Upper lobe of left lung (tissue), 6 donors: Measurements from ENCODE around the gene KRTAP10-8. TPM values are rescaled to one million over a fixed set of nuclear protein-coding genes. Genes with fewer than 3 reads are reported as not detected.
"Not testable (repeated sequence)": the region's sequence is repeated elsewhere in the genome, so short reads cannot be mapped to it uniquely, and the experiment has no call there.

Experiments used
- ATAC-seq, 2 donors: fragments of 200-7000 bp; cut with Tn5 transposase; one replicate each; pipeline ENCODE4 v1.9.1; 2022; ENCODE audit warnings: mild to moderate bottlenecking in 2 of 2, moderate library complexity in 2 of 2; ENCODE audit not compliant: low FRiP score in 2 of 2
- DNase-seq, 2 donors: peaks; one replicate each; pipeline ENCODE4 v3.0.0-alpha.2; 2019 to 2020
- H3K27ac ChIP-seq, 4 donors: fragments of 200-600 bp; sonication (generic); one replicate each; pipeline ENCODE4 v1.5.1; 2016 to 2019
- H3K27me3 ChIP-seq, 4 donors: fragments of 200-600 bp; sonication (generic); one replicate each; pipeline ENCODE4 v1.5.1; 2017 to 2019
- H3K36me3 ChIP-seq, 4 donors: fragments of 200-600 bp; sonication (generic); one replicate each; pipeline ENCODE4 v1.5.1; 2016 to 2019
- H3K4me1 ChIP-seq, 4 donors: fragments of 200-600 bp; sonication (generic); one replicate each; pipeline ENCODE4 v1.5.1; 2018 to 2019
- H3K4me3 ChIP-seq, 4 donors: fragments of 200-600 bp; sonication (generic); one replicate each; pipeline ENCODE4 v1.5.1; 2017 to 2019; ENCODE audit warnings: mild to moderate bottlenecking in 2 of 4, moderate library complexity in 1 of 4
- H3K9me3 ChIP-seq, 4 donors: fragments of 200-600 bp; sonication (generic); one replicate each; pipeline ENCODE4 v1.5.1; 2018 to 2019
- EP300 ChIP-seq, 4 donors: sonication (generic); formaldehyde crosslinking; IDR thresholded peaks; one replicate each; pipeline ENCODE4 v1.5.1; 2017; ENCODE audit warnings: antibody characterized with exemption in 4 of 4, control low read depth in 2 of 4
- POLR2A ChIP-seq, 4 donors: fragments of 450-650 bp; IDR thresholded peaks; one replicate each; pipeline ENCODE4 v1.5.1; 2016 to 2017; ENCODE audit warnings: antibody characterized with exemption in 4 of 4, mild to moderate bottlenecking in 2 of 4
- POLR2AphosphoS5 ChIP-seq, 2 donors: sonication (generic); formaldehyde crosslinking; IDR thresholded peaks; one replicate each; pipeline ENCODE4 v1.5.1; 2017; ENCODE audit warnings: antibody characterized with exemption in 2 of 2
- WGBS, 2 donors: methylation state at CpG; one replicate each; pipeline ENCODE4 v1.1.5; 2017 to 2018; 5-methylcytosine and 5-hydroxymethylcytosine counted together
- total RNA-seq, 6 donors: library from RNA; depleted of rRNA in 4 of 6; stranded (reverse); fragments of >200 nt in 4 of 6; gene quantifications; one replicate each; pipeline versions ENCODE4 v1.1.0 to v1.2.1, GENCODE V29; 2016 to 2021
- TF ChIP-seq, protein P1 (sequence below), 6 experiments: fragments of 450-650 bp in 4 of 6; fragments of 200-600 bp in 2 of 6; sonication (generic) in 2 of 6; IDR thresholded peaks; one replicate each; pipeline ENCODE4 v1.5.1; 2016 to 2019; ENCODE audit warnings: antibody characterized with exemption in 6 of 6
- donor health status: DM: no; HTN: no; CAD: no; lungs with moderate emphysema.
- donor health status: DM: no; HTN: yes; CAD: no; lungs with severe emphysema.

KRTAP10-8 gene
- total RNA-seq, 6 donors from 2014 or later, result not detected

- Histone ChIP-seq H3K27me3 (peaks cover 0 to 5% (median 0%) of the 10 kb centered on the region in 4 donors), H3K27ac (no peak overlapping the region), H3K4me1 (no peaks in the 10 kb centered on the region), H3K36me3 (no peaks in the 10 kb centered on the region), H3K9me3 (no peaks in the 10 kb centered on the region), H3K4me3 (no peak overlapping the region)
- ATAC-seq (no peak), DNase-seq (no peak)
- TF ChIP-seq POLR2A (IDR thresholded peaks at IDR 0.05) (no peak), POLR2AphosphoS5 (IDR thresholded peaks at IDR 0.05) (no peak), EP300 (IDR thresholded peaks at IDR 0.05) (no peak)
- TF ChIP-seq, protein P1, sequence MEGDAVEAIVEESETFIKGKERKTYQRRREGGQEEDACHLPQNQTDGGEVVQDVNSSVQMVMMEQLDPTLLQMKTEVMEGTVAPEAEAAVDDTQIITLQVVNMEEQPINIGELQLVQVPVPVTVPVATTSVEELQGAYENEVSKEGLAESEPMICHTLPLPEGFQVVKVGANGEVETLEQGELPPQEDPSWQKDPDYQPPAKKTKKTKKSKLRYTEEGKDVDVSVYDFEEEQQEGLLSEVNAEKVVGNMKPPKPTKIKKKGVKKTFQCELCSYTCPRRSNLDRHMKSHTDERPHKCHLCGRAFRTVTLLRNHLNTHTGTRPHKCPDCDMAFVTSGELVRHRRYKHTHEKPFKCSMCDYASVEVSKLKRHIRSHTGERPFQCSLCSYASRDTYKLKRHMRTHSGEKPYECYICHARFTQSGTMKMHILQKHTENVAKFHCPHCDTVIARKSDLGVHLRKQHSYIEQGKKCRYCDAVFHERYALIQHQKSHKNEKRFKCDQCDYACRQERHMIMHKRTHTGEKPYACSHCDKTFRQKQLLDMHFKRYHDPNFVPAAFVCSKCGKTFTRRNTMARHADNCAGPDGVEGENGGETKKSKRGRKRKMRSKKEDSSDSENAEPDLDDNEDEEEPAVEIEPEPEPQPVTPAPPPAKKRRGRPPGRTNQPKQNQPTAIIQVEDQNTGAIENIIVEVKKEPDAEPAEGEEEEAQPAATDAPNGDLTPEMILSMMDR (IDR thresholded peaks at IDR 0.05), result no peak
- 83 to 85% methylated on average over 11 to 21 of the region's 24 CpGs for WGBS, 2 donors
These were observed 22.1 kb upstream of the KRTAP10-8 start for GRCh38 chr21:44589586-44590305.

DNA sequence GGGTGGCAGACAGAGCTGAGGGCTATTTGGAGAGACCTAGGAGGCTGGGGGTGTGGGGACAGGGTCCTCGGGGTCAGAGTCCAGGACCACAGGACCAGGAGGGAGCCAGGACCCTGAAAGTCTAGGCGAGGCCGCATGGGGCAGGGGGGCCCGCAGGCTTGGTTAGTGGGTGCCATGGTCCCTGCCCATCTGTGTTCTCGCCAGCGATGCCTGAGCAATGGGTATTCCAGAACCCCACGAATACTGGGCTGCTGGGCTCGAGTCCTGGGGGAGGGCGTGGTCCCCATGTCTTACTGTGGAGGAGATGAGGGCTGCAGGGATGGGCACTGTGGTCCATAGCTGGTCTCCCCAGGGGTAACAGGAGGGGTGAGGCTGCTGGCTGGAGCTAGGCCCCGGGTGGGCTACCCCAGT, 21.6 kb upstream of the KRTAP10-8 start:
- peak in 1 of 2 donors; percentile 67 for ATAC-seq
- H3K36me3 ChIP-seq, result no peaks in the 10 kb centered on the region

DNA sequence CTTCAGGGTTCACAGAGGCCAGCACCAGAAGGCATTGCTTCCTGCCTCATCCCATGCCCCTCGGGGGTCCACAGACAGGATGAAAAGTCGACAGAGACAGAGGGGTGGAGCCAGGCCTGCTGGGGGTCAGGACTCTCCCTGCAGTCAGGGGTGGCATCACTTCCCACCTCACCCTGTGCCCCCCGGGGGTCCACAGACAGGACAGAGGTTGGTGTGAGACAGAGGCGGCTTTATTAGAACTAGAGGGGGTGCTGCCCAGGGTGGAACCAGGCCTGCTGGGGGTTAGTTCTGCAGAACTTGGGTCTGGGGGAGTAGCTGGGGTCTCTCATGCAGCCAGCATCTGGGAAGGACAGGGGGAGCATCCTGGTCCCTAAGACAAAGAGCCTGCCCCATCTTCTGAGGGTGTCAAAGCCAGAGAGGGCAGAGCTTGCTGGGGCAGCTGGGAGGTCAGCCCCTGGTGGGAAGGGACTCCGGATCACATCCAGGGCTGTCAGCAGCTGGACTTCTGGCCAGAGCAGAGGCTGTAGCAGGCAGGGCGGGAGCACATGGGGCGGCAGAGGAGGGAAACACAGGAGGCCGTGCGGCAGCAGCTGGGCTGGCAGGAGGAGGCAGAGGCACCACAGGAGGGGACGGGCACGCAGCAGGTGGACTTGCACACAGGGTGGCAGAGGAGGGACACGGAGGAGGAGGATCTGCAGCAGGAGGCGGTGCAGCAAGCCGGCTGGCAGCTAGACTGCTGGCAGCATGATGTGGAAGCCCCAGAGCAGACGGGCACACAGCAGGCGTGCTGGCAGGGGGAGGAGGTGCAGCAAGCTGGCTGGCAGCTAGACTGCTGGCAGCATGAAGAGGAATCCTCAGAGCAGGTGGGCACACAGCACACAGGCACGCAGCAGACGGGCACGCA, 20.7 kb upstream of the KRTAP10-8 start:
- not testable (repeated sequence) for H3K27me3 ChIP-seq, H3K4me1 ChIP-seq, H3K4me3 ChIP-seq, H3K27ac ChIP-seq, H3K9me3 ChIP-seq, H3K36me3 ChIP-seq
- DNase-seq (peak in 1 of 2 donors; percentile 77), ATAC-seq (peak in 1 of 2 donors; percentile 10)
- WGBS, 2 donors, result 61 to 82% methylated on average over 15 to 16 of the region's 19 CpGs

More for the DNA sequence above, 21.6 kb upstream of the KRTAP10-8 start:
- TF ChIP-seq POLR2A (IDR thresholded peaks at IDR 0.05), result no peak
- TF ChIP-seq POLR2AphosphoS5 (IDR thresholded peaks at IDR 0.05), result no peak
- no peak for TF ChIP-seq EP300 (IDR thresholded peaks at IDR 0.05)
- TF ChIP-seq, protein P1 (IDR thresholded peaks at IDR 0.05), result no peak
- Histone ChIP-seq H3K4me1 (no peaks in the 10 kb centered on the region), H3K27ac (no peak overlapping the region), H3K27me3 (peaks cover 0 to 5% (median 0%) of the 10 kb centered on the region in 4 donors), H3K9me3 (no peaks in the 10 kb centered on the region), H3K4me3 (no peak overlapping the region)
- no peak for DNase-seq
- WGBS, 2 donors, result 85 to 100% methylated on average over 1 to 10 of the region's 10 CpGs

DNA sequence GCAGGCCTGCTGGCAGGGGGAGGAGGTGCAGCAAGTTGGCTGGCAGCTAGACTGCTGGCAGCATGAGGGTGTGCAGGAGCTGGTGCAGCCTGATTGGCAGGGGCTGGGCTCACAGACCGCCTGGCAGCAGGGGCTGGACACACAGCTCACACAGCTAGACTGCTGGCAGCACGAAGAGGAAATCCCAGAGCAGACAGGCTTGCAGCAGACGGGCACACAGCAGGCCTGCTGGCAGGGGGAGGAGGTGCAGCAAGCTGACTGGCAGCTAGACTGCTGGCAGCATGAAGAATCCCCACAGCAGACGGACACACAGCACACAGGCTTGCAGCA, 20.1 kb upstream of the KRTAP10-8 start:
- ATAC-seq, H3K27ac ChIP-seq, DNase-seq, H3K4me3 ChIP-seq, H3K4me1 ChIP-seq, H3K36me3 ChIP-seq, H3K9me3 ChIP-seq, H3K27me3 ChIP-seq: not testable (repeated sequence)
- 78% methylated on average over 2 of the region's 4 CpGs; no CpG with 5 or more reads in 1 of the 2 donors for WGBS, 2 donors

- DNase-seq, result peak in 1 of 2 donors; percentile 62
- H3K27ac ChIP-seq, result no peak within 1 kb of the TSS
- no peaks in the 10 kb centered on the region for H3K36me3 ChIP-seq
- peaks cover 0 to 5% (median 0%) of the 10 kb centered on the region in 4 donors for H3K27me3 ChIP-seq
- WGBS, 2 donors, result 62 to 68% methylated on average over 4 to 28 of the region's 33 CpGs
- H3K4me3 ChIP-seq, result no peak within 1 kb of the TSS
- H3K4me1 ChIP-seq, result no peaks in the 10 kb centered on the region
- TF ChIP-seq, protein P1 (IDR thresholded peaks at IDR 0.05), result no peak
- TF ChIP-seq EP300 (IDR thresholded peaks at IDR 0.05), result no peak
- no peak for TF ChIP-seq POLR2AphosphoS5 (IDR thresholded peaks at IDR 0.05)
- TF ChIP-seq POLR2A (IDR thresholded peaks at IDR 0.05), result no peak
- ATAC-seq, result peak in 1 of 2 donors; percentile 23
- no peaks in the 10 kb centered on the region for H3K9me3 ChIP-seq
These were observed 19.2 kb upstream of the KRTAP10-8 start, which contains the start of gene KRTAP10-6 for GRCh38 chr21:44592446-44593311. KRTAP10-6 (minus strand) TSS chr21:44592505; CDS start chr21:44592484, 21 bp downstream.
